Muscle of back (tissue), 11 donors: Measurements from ENCODE around the gene FKBP5. TPM values are rescaled to one million over a fixed set of nuclear protein-coding genes. Genes with fewer than 3 reads are reported as not detected.
"Not testable (repeated sequence)": the region's sequence is repeated elsewhere in the genome, so short reads cannot be mapped to it uniquely, and the experiment has no call there.

Experiments
- DNase-seq, 3 donors: peaks; one replicate each; pipeline versions ENCODE4 v3.0.0 to v3.0.0-alpha.2; 2013
- polyA plus RNA-seq, 10 donors: library from polyadenylated mRNA; unstranded; fragments of 120-200 nt; gene quantifications; one replicate each; pipeline ENCODE4 v1.2.1, GENCODE V29; 2013; ENCODE audit not compliant: insufficient read length in 10 of 10

Gene FKBP5
- polyA plus RNA-seq, 10 donors: 12.2 to 30.4 (median 17.0) TPM

GRCh38 chr6:35589904-35590303 is 98.8 kb downstream of the FKBP5 start:
- DNase-seq: no peak

- DNase-seq: no peak
These were observed 99.4 kb downstream of the FKBP5 start for GRCh38 chr6:35589201-35589739.

GRCh38 chr6:35587167-35587566 is 101.5 kb downstream of the FKBP5 start:
- DNase-seq: no peak

GRCh38 chr6:35586542-35586941 is 102.2 kb downstream of the FKBP5 start:
- DNase-seq: no peak

GRCh38 chr6:35585658-35586057 is 103.1 kb downstream of the FKBP5 start:
- no peak for DNase-seq

- DNase-seq: peak; percentile 73 to 88 (median 82)
These were observed 104.6 kb downstream of the FKBP5 start for GRCh38 chr6:35583893-35584688.

- DNase-seq: no peak
These were observed 106.4 kb downstream of the FKBP5 start for GRCh38 chr6:35582315-35582714.

GRCh38 chr6:35581633-35582032 is 107.1 kb downstream of the FKBP5 start:
- no peak for DNase-seq

- DNase-seq: no peak
These were observed 107.9 kb downstream of the FKBP5 start for GRCh38 chr6:35580836-35581235.

- no peak for DNase-seq
These were observed 112.0 kb downstream of the FKBP5 start for GRCh38 chr6:35576682-35577081.

GRCh38 chr6:35573495-35574110 is 115.1 kb downstream of the FKBP5 start:
- DNase-seq: no peak

GRCh38 chr6:35570885-35571330 is 117.8 kb downstream of the FKBP5 start:
- not testable (repeated sequence) for DNase-seq

- peak in 1 of 3 donors; percentile 29 for DNase-seq
These were observed 119.7 kb downstream of the FKBP5 start for GRCh38 chr6:35569011-35569461.

- no peak for DNase-seq
These were observed 121.9 kb downstream of the FKBP5 start for GRCh38 chr6:35566794-35567193.

- no peak for DNase-seq
These were observed 124.0 kb downstream of the FKBP5 start for GRCh38 chr6:35564733-35565132.

GRCh38 chr6:35562060-35562459 is 126.7 kb downstream of the FKBP5 start:
- no peak for DNase-seq

GRCh38 chr6:35561113-35561512 is 127.6 kb downstream of the FKBP5 start:
- DNase-seq: no peak

- no peak for DNase-seq
These were observed 130.1 kb downstream of the FKBP5 start for GRCh38 chr6:35558571-35558970.

- no peak for DNase-seq
These were observed 131.5 kb downstream of the FKBP5 start for GRCh38 chr6:35557239-35557638.

- DNase-seq: no peak
These were observed 133.9 kb downstream of the FKBP5 start for GRCh38 chr6:35554811-35555210.

- DNase-seq: no peak
These were observed 135.4 kb downstream of the FKBP5 start for GRCh38 chr6:35553315-35553714.

GRCh38 chr6:35552285-35552917 is 136.3 kb downstream of the FKBP5 start:
- DNase-seq: peak in 1 of 3 donors; percentile 14
